Dendritic cell treated with granulocyte-macrophage colony-stimulating factor and Interleukin-4, amounts not matched to agents 40 ng/mL and 50 ng/mL, for 4 days (primary cell): Measurements from ENCODE around the gene FAT1.

Source experiments
- H3K27ac Mint-ChIP-seq: one replicate; pipeline ENCODE4 v1.8.0; 2022; ENCODE audit warnings: mild to moderate bottlenecking, mixed read lengths
- H3K27me3 Mint-ChIP-seq: one replicate; pipeline ENCODE4 v1.8.0; 2022; ENCODE audit warnings: mild to moderate bottlenecking, mixed read lengths
- H3K36me3 Mint-ChIP-seq: one replicate; pipeline ENCODE4 v1.8.0; 2022; ENCODE audit warnings: low read depth, mixed read lengths
- H3K4me1 Mint-ChIP-seq: one replicate; pipeline ENCODE4 v1.8.0; 2022; ENCODE audit warnings: low read depth, mixed read lengths
- H3K4me3 Mint-ChIP-seq: one replicate; pipeline ENCODE4 v1.8.0; 2022; ENCODE audit warnings: mild to moderate bottlenecking, moderate library complexity, mixed read lengths
- H3K9me3 Mint-ChIP-seq: one replicate; pipeline ENCODE4 v1.8.0; 2022; ENCODE audit warnings: mixed read lengths
- intact Hi-C: fragments of 100-400 bp; cut with micrococcal nuclease; formaldehyde crosslinking; loops from one replicate; pipeline ENCODE4 v1.15.0; 2022

The FAT1 gene

DNA sequence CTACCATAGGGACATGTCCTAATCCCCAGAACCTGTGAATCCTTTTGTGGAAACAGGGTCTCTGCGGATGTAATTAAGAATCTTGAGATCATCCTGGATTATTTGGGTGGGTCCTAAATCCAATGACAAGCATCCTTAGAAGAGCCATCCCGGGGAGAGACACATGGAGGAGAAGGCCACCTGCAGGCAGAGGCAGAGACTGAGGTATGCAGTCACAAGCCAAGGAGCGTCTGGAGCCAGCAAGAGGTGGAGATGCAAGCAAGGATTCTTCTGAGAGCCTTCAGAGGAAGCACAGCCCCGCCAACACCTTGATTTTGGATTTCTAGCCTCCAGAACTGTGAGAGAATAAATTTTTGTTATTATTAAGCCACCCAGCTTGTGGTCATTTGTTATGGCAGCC lies 13.8 kb upstream of the FAT1 start:
- intact Hi-C loops, result no loop called here
- H3K9me3 Mint-ChIP-seq, result no peaks in the 10 kb centered on the region
- no peaks in the 10 kb centered on the region for H3K4me1 Mint-ChIP-seq
- no peak overlapping the region for H3K4me3 Mint-ChIP-seq
- H3K27ac Mint-ChIP-seq, result no peak overlapping the region
- H3K36me3 Mint-ChIP-seq, result no peaks in the 10 kb centered on the region
- H3K27me3 Mint-ChIP-seq, result no peaks in the 10 kb centered on the region

DNA sequence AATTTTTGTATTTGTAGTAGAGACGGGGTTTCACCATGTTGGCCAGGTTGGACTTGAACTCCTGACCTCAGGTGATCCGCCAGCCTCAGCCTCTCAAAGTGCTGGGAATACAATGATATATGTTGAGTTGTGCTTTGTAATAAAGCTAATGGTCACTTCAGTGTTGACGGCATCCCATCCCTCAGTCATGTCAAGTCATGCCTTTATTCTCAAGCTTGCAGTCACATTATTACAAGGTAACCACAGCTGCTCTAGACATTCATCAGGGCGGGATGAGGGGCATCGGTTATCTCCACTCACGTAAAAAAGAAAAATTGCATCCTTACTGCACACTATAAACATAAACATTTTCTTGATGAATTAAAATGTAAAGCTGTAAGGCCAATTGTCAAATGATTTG lies 12.8 kb upstream of the FAT1 start:
- no peaks in the 10 kb centered on the region for H3K36me3 Mint-ChIP-seq
- no peaks in the 10 kb centered on the region for H3K9me3 Mint-ChIP-seq
- H3K4me3 Mint-ChIP-seq, result no peak overlapping the region
- no peak overlapping the region for H3K27ac Mint-ChIP-seq
- intact Hi-C loops, result no loop called here
- H3K27me3 Mint-ChIP-seq, result no peaks in the 10 kb centered on the region
- no peaks in the 10 kb centered on the region for H3K4me1 Mint-ChIP-seq

DNA sequence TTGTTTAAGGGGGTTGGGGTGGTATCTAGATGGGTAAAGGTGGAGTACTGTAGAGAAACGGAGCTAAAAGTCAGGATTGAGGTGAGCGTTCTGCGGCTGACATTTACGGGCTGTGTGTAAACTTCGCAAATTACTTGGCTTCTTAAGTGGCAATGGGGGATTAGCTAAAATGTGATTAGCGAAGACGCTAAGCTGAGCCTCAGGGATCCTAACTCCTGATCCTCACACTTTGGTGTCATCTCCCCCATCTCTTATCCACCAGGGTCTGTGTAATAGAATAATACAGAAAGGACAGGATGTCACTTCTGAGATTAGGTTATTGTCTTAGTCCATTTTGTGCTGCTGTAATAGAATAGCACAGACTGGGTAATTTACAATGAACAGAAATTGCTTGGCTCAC lies 10.6 kb upstream of the FAT1 start:
- no peak overlapping the region for H3K27ac Mint-ChIP-seq
- H3K27me3 Mint-ChIP-seq, result peaks cover 3% of the 10 kb centered on the region
- intact Hi-C loops, result no loop called here
- no peaks in the 10 kb centered on the region for H3K9me3 Mint-ChIP-seq
- no peaks in the 10 kb centered on the region for H3K36me3 Mint-ChIP-seq
- no peak overlapping the region for H3K4me3 Mint-ChIP-seq
- no peaks in the 10 kb centered on the region for H3K4me1 Mint-ChIP-seq

DNA sequence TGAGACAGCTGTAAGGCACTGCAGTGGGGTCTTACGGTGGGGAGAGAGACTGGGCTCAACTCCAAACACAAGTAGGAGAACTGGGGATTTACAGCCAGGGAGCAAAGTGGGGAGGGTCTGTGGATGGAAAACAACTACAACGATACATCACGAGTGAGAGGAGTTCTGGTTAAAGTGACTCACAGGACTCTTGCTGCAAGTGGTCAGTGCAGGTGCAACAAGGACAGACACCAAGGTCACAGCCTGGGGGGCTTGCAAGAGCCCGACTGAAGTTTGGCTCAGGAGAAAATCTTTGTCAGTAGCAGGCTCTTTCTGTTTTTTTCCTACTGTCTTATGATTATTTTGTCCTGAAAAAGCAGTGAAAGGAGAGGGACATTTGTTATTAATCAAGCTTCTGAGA lies 10.1 kb upstream of the FAT1 start:
- H3K36me3 Mint-ChIP-seq, result no peaks in the 10 kb centered on the region
- H3K27ac Mint-ChIP-seq, result no peak overlapping the region
- no peaks in the 10 kb centered on the region for H3K4me1 Mint-ChIP-seq
- H3K9me3 Mint-ChIP-seq, result no peaks in the 10 kb centered on the region
- intact Hi-C loops, result no loop called here
- H3K27me3 Mint-ChIP-seq, result peaks cover 7% of the 10 kb centered on the region
- H3K4me3 Mint-ChIP-seq, result no peak overlapping the region

DNA sequence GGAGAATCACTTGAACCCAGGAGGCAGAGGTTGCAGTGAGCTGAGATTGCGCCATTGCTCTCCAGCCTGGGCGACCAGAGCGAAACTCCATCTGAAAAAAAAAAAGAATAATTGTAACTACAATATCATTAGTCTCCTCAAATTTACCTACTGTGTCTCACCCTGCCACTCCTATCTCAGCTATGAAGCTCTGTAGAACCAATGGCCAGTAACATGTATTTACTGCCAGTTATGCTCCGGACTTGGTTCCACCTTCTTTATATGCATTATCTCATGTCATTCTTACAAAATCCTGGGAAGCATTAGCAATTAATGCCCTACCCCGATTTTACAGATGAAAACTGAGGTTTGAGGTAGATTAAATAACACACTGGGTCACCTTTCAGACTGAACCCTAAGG lies 7.0 kb upstream of the FAT1 start:
- H3K27ac Mint-ChIP-seq, result no peak overlapping the region
- no peaks in the 10 kb centered on the region for H3K36me3 Mint-ChIP-seq
- peaks cover 34% of the 10 kb centered on the region for H3K27me3 Mint-ChIP-seq
- no peak overlapping the region for H3K4me3 Mint-ChIP-seq
- no peaks in the 10 kb centered on the region for H3K4me1 Mint-ChIP-seq
- no peaks in the 10 kb centered on the region for H3K9me3 Mint-ChIP-seq
- intact Hi-C loops, result no loop called here

DNA sequence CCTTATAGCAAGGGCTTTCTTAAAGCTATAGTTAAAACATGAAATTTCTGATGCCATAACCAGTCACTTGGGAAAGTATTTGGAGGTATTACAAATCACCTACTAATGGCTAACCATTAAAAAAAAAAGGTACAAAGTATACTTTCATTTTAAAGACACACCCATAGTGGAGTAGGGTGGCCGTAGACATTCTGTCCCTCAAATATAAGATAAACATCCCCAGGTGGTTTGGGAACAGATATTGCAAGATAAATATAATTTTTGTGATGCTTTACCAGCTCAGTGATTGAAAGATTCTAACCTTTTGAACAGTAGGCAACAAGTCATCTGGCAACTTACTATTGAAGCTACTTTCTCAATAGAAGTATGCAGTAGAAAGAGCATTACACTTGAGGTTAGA lies 6.2 kb upstream of the FAT1 start:
- no peak overlapping the region for H3K4me3 Mint-ChIP-seq
- no peaks in the 10 kb centered on the region for H3K4me1 Mint-ChIP-seq
- H3K36me3 Mint-ChIP-seq, result no peaks in the 10 kb centered on the region
- intact Hi-C loops, result no loop called here
- H3K27me3 Mint-ChIP-seq, result peaks cover 42% of the 10 kb centered on the region
- H3K27ac Mint-ChIP-seq, result no peak overlapping the region
- H3K9me3 Mint-ChIP-seq, result no peaks in the 10 kb centered on the region

DNA sequence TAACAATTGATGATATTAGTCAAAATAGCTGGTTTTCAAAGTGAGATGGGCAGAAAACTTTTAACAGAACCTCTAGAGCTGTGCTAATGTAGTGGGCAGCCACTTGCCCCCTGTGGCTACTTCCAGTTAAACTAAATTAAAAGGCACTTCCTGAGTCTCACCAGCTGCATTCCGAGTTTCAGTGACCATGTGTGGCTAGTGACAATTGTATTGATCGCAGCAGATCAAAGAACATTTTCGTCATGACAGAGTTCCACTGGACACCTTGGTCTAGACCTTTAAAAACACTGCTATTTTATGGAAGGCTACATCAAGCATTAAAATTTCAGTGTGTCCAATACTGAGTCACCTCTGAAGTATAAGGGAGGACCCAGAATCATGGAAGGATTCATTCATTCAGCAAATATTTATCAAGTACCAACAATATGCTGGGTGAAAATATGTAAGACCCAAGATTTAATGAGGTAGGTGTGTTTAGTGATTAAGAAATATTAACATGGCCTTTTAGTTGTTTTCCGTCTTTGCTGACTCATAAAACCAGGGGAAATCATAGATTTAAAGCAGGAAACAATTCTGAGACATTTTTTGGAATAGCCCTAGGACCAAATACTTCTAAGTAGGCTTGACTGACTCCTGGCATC lies 5.1 kb upstream of the FAT1 start:
- peaks cover 53% of the 10 kb centered on the region for H3K27me3 Mint-ChIP-seq
- no peaks in the 10 kb centered on the region for H3K4me1 Mint-ChIP-seq
- intact Hi-C loops, result no loop called here
- no peak overlapping the region for H3K27ac Mint-ChIP-seq
- no peaks in the 10 kb centered on the region for H3K9me3 Mint-ChIP-seq
- no peak overlapping the region for H3K4me3 Mint-ChIP-seq
- H3K36me3 Mint-ChIP-seq, result no peaks in the 10 kb centered on the region

DNA sequence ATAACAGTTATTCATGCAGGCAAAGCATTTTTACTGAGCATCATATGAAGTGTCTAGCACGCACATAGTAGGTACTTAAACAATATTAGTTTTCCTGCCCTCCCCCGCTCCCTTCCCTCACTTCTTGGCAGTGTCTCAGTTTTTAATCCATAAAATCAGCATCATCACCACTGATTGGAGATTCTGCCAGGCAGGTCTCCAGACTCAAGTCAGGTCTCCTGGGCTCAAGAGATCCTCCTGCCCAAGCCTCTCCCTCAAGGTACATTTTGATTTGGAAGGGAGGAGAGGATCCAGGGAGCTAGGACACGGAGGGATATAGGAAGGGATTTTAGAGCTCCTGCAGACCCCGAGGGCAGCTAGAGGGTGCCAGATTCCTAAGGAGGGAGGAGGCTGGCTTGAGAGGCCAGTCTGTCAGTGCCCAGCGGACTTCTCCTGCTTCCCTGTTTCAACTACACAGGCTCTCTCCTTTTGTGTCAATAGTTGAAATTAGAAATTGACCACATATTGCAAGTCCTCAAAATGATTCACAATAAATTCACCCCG lies 4.4 kb upstream of the FAT1 start:
- intact Hi-C loops, result no loop called here
- no peaks in the 10 kb centered on the region for H3K9me3 Mint-ChIP-seq
- no peak overlapping the region for H3K4me3 Mint-ChIP-seq
- H3K27ac Mint-ChIP-seq, result no peak overlapping the region
- H3K4me1 Mint-ChIP-seq, result no peaks in the 10 kb centered on the region
- peaks cover 57% of the 10 kb centered on the region for H3K27me3 Mint-ChIP-seq
- H3K36me3 Mint-ChIP-seq, result no peaks in the 10 kb centered on the region

DNA sequence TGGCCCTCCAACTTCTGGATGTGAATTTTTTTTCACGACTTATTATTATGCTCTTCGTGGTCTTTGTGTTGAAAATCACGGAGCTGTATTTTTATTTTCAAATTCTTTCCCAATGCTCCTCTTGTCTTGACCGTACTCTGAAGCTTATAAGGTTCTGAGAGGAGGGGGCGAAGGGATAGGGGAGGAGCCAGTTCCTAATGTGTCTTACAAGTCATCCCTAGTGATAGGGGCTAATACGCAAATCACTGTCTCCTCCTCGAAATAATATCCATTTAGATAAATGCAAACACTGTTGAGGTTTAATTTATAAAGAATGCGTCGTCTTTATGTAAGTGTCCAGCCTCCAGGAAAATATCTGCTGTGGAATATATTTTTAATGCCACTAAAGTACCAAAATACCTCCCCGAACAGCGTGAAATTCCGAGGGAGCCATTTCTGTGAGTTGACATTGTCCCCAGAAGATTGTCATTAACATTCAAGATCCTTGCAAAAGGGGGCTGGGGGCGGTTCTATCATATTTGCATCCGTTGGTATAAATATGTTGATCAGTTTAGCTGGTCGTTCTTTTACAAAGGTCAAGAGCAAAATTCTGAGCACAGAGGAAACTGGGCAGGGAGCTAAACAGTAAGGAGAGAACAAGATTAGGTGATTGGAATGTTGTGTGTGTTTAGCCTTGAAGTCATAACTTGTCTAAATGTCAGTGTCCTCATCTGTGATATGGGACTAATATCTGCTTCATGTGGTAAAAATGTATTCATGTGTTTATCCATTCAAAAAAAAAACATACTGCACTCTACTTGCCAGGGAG lies 3.7 kb upstream of the FAT1 start:
- H3K4me3 Mint-ChIP-seq, result no peak overlapping the region
- H3K36me3 Mint-ChIP-seq, result no peaks in the 10 kb centered on the region
- H3K27ac Mint-ChIP-seq, result no peak overlapping the region
- no peaks in the 10 kb centered on the region for H3K9me3 Mint-ChIP-seq
- H3K27me3 Mint-ChIP-seq, result peaks cover 64% of the 10 kb centered on the region
- H3K4me1 Mint-ChIP-seq, result no peaks in the 10 kb centered on the region
- intact Hi-C loops, result no loop called here

DNA sequence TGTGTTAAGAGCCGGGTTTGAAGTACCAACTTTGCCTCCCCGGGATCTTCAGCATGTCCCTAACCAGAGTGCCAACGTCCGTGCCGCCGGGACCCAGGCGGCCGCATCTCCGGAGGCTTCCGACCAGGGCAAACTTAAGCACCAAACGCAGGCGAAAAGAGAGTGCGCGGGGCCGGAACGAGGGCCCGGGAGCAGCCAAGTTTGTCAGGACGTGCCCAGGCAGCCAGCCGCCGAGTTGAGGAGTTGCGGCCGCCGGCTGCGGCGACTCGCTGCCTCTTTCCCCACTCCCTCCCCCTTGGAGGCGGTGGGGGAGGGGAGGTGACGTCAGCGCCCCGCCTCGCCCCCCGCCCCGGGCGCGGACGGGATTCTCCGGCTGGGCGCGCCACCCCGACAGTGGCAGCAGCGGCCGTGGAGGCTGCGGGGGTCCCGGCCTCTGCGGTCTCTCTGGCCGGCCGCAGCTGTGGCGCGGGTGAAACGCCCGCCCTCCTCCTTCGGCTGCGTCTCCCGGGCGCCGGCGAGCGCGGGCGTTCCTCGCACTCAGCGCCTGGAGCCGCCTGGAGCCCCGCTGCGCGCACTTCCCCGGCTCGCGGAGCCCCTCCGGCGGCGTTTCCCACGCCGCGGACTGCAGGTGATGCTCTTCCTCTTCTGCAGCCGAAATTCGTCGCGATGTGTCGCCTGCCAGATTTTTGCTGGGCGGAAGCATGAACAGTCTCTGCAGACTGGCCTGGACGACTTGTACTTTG lies 2.9 kb upstream of the FAT1 start:
- Mint-ChIP-seq H3K27me3 (peaks cover 70% of the 10 kb centered on the region), H3K4me3 (no peak overlapping the region)

DNA sequence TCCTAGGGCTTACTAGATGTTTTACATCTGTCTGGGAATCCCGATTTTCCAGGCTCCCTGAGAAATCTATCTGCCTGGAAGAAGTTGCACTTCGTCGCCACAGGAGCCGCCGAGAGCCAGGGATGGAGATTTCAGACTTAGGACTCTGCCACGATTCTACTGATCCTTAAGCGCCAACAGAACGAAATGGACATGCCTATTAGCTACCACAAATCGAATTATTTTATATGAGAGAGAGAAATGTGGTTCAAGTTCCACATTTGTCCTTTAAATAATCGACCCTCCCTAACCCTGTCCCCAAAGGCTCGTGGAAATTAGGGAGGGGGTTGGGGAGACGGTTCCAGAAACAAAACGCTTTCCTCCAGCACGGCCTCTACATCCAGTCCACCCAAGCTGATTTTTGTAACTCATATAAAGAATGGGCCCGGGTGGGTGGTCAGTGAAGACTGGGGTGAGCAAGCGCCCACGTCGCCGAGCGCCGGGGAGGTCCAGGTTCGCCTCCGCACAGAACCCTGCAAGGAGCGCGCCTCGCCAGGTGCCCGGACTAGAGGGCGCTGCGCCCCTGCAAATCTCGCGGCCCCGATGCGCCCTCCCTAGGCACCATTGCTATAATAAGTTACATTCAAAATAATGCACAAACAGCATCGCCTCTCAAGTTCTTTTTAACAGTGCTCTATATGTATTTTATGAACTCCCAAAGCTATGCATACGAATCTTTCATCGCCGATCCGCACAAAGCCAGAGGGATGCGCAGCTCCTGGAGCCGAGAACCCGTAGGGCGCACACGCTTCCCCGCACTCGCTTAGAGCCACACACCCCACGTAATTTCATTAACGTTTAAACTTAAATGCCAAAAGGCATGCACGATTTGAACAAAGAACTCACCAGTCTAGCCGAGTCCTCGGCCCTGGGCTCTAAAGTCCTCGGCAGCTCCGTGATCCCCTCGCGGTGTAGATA lies 2.1 kb upstream of the FAT1 start:
- no peaks in the 10 kb centered on the region for H3K36me3 Mint-ChIP-seq
- intact Hi-C loops, result no loop called here
- H3K9me3 Mint-ChIP-seq, result no peaks in the 10 kb centered on the region
- H3K4me3 Mint-ChIP-seq, result no peak overlapping the region
- H3K27ac Mint-ChIP-seq, result no peak overlapping the region
- H3K27me3 Mint-ChIP-seq, result peaks cover 74% of the 10 kb centered on the region
- no peaks in the 10 kb centered on the region for H3K4me1 Mint-ChIP-seq

More for the DNA sequence above, 2.9 kb upstream of the FAT1 start:
- H3K36me3 Mint-ChIP-seq, result no peaks in the 10 kb centered on the region
- intact Hi-C loops, result no loop called here
- H3K9me3 Mint-ChIP-seq, result no peaks in the 10 kb centered on the region
- no peaks in the 10 kb centered on the region for H3K4me1 Mint-ChIP-seq
- H3K27ac Mint-ChIP-seq, result no peak overlapping the region

DNA sequence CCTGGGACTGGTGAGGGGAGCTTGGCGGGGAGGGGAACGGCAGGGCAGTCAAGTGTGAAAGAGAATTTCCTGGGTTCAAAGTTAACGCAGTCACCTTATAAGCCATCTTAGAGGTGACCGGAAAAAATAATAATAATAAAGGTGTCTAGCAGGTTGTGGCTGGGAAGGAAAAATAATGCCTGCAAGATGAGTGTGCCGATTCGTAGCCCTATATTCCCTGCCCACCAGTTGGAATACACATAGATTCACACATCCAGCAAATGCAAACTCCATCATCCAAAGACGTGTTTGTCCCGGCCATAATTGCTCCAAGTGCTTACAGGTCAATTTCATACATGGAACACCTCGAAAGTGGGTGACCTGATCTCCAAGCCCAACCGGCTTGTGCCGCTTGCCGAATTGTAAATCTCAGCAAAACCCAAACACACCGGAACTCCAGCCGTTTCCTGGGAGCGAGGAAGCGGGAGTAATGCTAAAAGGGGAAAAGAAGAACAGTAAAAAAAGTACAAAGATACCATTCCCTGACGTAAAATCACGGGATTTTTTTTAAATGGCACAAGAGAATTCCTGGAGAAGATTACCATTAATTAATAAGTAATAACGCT lies 1.3 kb upstream of the FAT1 start:
- Mint-ChIP-seq H3K27me3 (peaks cover 74% of the 10 kb centered on the region), H3K4me1 (no peaks in the 10 kb centered on the region), H3K27ac (no peak overlapping the region), H3K4me3 (no peak overlapping the region), H3K36me3 (no peaks in the 10 kb centered on the region), H3K9me3 (no peaks in the 10 kb centered on the region)
- intact Hi-C loops, result no loop called here
